ENCODE results near the gene RPL15.
"Not testable (repeated sequence)": the region's sequence is repeated elsewhere in the genome, so short reads cannot be mapped to it uniquely, and the experiment has no call there.

RPL15 gene

DNA sequence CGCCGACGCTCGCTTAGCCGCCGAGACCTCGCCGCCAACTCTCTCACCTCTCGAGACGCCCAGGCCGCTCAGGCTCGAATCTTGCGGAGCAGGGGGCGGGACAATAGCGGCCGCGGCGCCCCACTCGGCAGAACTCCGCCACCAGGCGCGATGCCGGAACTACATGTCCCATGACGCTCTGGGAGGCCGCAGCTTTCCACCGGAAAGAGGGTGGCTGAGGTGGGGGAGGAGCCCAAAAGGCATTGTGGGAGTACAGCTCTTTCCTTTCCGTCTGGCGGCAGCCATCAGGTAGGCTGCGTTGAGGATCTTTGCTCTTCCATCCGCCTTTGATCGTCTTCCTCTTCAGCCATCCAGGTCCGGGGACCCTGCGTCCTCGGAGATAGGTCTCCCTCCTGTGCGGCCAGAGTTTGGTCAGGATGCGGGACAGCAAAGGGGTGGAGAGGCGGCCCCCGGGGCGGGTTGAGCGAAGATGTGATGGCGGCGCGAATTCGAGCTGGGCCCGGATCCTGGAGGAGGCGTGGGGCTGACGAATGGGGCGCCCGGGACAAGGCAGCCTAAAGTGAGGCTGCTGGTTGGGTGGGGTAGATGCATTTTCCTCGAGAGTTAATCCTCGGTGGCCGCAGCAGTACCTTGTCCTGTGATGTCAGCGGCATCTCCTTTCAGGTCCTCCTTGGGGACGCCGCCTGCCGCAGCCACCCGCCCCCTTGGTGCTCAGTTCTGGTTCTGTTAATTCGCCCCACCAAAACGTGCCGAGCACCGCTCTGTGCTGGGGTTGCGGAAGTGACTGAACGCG is at the start of gene RPL15, which contains the start of gene NKIRAS1:
TSS of gene RPL15 (plus strand) at position 247 of the 793 bp plus-strand sequence. CDS start 728 bp downstream, outside the sequence.
TSS of gene NKIRAS1 (minus strand) at position 105 of the 793 bp plus-strand sequence. CDS start 6,086 bp downstream, outside the sequence.
- peak; percentile 91 to 95 for DNase-seq (ENCODE audit: low read depth in 2 of 2)

DNA sequence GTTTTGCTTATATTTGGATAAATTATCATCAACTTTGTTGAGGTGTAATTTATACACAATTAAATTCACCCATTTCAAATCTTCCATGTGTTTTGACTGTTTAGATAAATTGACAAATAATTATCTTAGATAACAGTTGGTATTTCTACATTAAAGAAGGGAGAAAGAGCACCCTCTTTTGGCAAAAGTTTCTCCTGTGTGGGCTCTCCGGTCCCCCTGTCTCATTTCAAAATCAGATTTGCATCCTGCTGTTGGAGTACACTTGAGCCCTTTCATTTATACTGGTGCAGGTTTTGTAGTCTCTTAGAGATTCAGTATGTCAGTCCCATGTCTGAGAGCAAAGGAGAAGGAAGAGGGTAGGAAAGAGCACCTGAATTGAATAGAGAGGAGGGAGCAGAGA is 49.5 kb upstream of the RPL15 start:
- DNase-seq (ENCODE audit: low read depth in 2 of 2) = no peak

DNA sequence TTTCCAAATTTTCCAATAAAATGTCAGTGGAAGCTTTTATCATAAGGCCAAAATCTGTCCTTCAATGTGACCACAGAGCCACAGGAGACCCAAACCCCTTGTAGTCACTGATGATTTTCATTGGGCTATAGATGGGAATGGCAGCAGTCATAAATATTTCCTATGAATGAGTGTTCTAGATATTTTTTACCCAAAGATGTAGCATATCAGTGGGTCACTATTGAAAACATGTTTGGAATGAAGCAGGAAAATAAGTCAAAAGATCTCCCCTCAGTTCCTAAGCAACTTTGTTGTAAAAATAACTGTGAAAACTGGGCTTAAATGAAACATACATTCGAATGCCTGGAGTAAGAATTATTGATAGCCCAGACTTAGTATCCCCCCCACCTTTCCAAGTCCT is 49.1 kb upstream of the RPL15 start:
- no peak for DNase-seq (ENCODE audit: low read depth in 2 of 2)

DNA sequence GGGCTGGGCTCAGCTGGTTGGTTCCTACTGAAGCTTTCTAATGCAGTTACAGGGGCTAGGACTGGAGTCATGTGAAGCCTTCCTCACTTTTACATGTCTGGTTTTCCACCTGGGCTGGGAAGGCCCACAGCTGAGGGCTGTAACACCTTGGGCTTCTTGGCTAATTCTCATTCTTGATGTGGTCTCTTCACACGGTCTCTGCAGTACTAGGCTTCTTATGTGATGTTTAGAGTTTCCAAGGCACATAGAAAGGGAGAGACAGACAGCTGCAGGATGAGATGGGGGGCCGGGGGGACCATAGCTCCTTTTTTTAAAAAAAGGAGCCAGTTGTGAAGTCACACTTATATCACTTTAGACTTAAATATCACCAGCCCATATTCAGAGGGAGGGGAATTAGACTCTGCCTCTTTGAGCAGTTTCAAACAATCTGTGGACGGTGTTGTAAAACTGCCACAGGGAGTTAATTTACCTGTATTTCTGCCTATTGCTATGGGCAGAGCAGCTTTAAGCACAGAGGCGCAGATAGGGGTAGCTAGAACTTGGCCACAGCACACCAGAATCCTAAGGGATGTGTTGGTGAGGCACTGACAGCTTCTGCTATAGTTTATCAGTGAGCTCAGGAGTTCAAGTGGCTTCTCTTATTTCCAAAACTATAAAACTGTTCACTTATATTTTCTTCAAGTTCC is 46.8 kb upstream of the RPL15 start:
- no peak for DNase-seq (ENCODE audit: low read depth in 2 of 2)

DNA sequence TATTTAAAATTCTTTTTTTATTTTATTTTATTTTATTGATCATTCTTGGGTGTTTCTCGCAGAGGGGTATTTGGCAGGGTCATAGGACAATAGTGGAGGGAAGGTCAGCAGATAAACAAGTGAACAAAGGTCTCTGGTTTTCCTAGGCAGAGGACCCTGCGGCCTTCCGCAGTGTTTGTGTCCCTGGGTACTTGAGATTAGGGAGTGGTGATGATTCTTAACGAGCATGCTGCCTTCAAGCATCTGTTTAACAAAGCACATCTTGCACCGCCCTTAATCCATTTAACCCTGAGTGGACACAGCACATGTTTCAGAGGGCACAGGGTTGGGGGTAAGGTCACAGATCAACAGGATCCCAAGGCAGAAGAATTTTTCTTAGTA is 46.3 kb upstream of the RPL15 start:
- DNase-seq (ENCODE audit: low read depth in 2 of 2) = not testable (repeated sequence)

DNA sequence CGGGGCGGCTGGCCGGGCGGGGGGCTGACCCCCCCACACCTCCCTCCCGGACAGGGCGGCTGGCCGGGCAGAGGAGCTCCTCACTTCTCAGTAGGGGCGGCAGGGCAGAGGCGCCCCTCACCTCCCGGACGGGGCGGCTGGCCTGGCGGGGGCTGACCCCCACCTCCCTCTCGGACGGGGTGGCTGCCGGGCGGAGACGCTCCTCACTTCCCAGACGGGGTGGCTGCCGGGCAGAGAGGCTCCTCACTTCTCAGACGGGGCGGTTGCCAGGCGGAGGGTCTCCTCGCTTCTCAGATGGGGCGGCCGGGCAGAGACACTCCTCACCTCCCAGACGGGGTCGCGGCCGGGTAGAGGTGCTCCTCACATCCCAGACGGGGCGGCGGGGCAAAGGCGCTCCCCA is 45.6 kb upstream of the RPL15 start:
- DNase-seq (ENCODE audit: low read depth in 2 of 2) = not testable (repeated sequence)

DNA sequence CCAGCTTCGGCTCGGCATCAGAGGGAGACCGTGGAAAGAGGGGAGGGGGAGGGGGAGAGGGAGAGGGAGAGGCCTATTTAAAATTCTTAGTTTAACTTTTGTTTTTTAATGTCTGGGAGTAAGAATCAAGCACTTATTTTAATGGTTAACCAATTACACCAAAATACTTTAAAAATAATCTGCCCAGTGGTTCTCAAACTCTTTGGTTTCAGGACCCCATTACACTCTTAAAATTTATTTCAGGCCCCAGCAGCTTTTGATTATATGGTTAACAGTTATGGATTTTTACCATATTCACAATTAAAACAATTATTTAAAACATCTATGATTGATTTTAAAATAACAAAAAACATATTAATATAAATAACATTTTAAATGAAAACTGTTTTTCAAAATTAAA is 44.6 kb upstream of the RPL15 start:
- DNase-seq (ENCODE audit: low read depth in 2 of 2) = no peak

DNA sequence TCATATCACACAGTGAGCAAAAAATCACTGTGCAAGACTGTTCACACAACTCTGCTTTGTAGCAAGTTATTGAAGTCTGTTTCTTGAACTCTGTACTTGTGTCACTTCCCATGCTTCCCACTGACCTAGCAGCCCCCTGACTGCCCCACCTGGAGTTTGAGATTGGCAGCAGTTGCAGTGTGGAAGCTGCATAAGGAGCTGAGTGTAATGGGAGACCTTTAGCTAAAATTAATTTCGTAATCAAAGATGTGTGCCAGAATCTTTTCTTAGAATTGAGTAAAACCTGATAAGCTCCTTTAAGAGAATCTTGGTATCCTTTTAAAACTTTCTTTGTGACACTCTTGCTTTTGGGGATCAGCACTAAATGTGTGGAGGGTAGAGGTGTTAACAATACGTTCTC is 43.0 kb upstream of the RPL15 start:
- DNase-seq (ENCODE audit: low read depth in 2 of 2) = no peak

DNA sequence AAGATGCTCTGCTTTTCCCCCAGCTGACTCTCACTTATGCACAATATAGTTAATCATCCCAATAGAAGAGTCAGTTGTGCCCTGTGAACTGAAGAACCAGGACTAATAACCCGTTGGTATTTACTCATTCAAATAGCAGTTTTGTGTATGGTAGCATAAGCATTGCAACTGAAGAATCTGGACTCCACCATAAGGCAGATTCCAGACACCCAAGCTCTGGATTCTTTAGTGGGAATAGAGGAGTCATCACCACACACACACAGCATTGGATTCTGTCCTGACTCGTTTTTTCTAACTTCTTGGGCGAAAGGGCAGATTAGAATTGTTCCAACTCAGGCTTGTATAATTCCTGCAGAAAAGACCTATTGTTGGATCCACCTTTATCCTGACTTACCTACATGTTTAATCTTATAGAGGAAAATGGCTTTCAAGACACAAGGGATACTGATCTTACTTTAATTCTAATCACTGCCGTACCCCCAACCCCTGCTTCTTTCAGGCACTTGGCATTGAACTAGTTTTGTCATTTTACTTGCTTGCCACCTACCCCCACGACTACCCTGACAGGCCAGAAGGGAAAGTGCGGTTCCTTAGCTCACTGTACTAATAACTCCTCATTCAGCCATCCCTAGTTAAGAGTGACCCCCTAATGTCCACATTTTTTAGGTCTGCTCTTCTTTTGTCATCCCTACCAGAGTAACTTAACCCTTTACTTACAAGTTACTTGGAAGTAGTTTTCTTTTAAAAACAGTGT is 42.4 kb upstream of the RPL15 start:
- no peak for DNase-seq (ENCODE audit: low read depth in 2 of 2)

DNA sequence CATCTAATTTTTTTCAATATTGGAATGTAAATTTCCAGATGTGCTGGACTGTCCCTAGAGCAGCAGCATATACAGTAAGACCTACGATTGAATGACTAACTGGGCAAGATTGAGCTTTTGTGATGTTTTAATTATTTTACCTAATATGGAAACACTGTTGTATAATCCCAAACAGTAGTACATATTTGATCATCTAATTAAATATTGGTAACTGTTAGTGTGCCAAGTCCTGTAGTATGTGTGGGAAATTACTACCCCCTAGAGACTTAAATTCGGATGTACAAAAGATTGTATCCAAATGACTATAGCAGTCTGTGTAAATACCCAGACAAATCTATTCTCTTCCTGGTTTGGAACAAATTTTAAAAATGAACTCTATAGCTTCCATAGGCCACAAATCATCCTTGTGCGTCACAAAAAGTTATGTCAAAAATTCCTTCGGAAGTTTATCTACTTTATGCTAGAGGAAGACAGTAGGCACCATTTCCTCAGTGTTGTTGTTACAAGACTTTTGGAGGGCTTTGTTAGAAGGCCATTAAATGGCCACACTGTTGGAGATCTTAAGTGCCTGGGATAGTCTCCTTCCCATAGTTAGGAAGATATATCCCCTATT is 41.7 kb upstream of the RPL15 start:
- DNase-seq (ENCODE audit: low read depth in 2 of 2) = no peak

DNA sequence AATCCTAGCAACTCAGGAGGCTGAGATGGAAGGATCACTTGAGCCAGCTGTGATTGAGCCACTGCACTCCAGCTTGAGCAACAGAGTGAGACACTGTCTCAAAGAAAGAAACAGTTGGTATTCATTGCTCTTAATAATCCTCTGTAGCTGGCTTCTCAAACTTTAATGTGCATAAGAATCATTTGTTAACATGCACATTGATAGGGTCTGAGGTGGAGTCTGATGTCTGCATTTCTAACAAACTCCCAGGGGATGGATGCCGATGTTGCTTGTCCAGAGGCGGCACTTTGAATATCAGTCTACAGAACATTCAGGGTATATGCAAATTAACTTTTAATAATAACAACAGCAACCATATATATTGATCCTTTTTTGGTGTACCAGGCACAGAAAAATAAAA is 40.0 kb upstream of the RPL15 start:
- DNase-seq (ENCODE audit: low read depth in 2 of 2) = no peak

DNA sequence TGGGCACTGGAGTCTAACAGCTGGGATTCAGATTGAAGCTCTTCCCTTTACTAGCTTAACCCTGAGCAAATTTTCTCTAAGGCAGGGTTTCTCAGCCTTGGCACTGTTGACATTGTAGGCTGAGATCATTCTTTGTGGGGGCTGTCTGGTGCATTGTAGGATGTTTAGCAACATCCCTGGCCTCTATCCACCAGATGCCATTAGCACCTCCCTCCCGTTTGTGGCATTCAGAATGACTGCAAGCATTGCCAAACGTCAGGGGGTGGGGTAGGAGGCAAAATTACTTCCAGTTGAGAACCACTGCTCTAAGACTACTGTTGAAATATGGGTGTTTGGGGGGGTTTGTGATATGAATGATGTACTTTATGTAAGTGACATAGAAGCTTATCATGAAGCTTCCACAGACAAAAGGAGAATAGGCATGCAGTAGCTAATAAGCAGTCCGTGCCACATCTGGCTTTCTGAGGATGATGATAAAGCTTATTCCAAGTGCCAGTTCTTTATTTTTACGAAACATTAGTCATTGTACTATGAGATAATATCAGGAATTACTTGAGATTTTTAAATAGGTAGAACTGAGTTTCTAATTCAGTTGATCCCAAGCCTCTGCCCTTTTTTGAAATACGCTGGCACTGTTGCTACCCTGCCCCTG is 39.5 kb upstream of the RPL15 start:
- no peak for DNase-seq (ENCODE audit: low read depth in 2 of 2)

DNA sequence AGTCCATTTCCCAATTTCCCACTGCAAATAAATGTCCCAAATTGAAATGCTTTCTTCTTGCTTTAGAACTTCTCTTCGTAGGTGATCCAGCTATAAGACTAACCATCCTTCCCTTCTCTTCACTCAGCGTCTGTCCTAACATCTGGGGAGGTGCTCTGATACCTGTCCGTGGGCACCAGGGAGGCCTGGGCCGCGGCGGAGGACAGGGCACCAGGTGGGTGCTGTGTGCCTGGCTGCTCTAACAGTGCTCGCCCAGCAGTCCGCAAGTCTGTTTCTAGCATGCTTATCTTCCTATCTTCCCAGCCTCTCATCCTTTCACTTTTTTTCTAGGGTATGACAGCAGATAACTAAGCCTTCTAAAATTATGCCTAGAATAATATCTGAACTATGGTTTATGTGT is 37.4 kb upstream of the RPL15 start:
- DNase-seq (ENCODE audit: low read depth in 2 of 2) = no peak

DNA sequence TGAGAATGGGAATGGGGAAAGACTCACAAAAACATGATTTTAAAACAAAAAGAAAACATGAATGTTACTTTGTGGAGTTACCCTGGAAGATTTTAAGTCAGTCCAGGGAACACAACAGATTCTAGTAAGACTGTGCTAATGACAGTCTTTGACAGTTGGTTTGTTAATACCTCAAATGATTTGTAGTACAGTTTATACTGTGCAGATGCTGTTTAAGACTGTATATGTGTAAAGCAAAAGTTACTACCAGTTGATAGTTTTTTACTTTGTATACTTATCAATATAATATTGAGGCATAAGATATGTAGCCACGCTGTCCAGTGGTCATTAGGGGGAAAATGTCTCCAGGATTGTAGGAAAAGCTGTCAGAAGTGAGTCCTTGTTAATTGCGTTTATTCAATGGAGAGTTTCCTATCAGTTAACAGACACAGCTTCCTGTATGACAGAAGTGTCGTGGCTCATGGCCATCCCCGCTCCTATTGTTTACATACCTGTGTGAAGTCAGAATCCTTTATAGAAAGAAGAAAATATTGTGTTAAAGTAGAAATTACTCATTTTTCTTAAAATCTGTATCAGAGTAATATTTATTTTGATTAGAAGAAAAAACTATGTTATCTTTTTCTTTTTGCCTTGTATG is 36.1 kb upstream of the RPL15 start:
- DNase-seq (ENCODE audit: low read depth in 2 of 2) = no peak

DNA sequence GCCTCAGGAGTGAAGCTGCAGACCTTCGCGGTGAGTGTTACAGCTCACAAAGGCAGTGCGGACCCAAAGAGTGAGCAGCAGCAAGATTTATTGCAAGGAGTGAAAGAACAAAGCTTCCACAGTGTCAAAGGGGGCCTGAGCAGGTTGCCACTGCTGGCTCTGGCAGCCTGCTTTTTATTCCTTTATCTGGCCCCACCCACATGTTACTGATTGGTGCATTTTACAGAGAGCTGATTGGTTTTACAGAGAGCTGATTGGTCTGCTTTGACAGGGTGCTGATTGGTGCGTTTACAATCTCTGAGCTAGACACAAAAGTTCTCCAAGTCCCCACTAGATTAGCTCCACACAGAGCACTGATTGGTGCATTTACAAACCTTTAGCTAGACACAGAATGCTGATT is 34.9 kb upstream of the RPL15 start:
- not testable (repeated sequence) for DNase-seq (ENCODE audit: low read depth in 2 of 2)

DNA sequence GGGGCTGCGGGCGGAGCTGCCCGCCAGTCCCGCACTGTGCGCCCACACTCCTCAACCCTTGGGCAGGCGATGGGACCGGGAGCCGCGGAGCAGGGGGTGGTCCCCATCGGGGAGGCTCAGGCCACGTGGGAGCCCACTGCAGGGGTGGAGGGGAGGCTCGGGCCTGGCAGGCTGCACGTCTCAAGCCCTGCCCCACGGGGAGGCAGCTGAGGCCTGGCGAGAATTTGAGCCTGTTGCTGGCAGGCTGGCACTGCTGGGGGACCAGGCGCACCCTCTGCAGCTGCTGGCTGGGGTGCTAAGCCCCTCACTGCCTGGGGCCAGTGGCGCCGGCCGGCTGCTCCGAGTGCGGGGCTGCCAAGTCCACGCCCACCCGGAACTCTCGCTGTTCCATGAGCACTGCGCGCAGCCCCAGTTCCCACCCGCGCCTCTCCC is 34.4 kb upstream of the RPL15 start:
- no peak for DNase-seq (ENCODE audit: low read depth in 2 of 2)

DNA sequence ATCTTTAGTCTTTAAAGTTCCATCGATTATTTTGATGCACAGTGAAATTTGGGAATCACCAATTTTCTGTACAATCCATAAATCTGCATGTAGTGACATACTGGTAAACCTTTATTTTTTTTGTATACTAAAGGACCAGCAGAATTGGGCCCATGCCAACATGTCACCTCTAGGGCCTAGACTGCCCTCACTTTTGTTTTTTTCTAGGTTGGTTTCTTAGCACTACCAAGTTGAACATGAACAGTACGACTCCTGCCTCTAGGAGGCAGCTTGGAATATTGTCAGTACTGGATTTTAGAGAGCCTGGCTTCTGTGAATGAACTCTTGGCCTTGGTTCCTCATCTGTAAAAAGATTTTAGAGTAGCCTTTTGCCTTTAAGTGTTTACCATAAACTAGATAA is 32.5 kb upstream of the RPL15 start:
- DNase-seq (ENCODE audit: low read depth in 2 of 2) = no peak

DNA sequence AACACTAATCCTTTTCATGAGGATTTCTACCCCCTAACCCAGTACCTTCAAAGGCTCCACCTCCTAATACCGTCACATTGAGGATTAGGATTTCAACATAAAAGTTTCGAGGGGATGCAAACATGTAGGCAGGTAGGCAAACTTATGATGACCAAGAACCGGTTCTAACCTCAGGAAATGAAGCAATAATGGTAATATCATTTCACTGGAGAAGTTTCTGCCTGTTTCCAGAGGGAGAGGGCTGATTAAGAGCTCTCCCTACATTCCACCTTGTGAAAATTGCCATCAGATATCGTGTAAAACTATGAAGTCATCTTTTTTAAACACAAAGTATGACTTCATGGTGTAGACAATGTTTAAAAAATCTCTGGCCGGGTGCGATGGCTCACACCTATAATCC is 31.7 kb upstream of the RPL15 start:
- DNase-seq (ENCODE audit: low read depth in 2 of 2) = no peak

DNA sequence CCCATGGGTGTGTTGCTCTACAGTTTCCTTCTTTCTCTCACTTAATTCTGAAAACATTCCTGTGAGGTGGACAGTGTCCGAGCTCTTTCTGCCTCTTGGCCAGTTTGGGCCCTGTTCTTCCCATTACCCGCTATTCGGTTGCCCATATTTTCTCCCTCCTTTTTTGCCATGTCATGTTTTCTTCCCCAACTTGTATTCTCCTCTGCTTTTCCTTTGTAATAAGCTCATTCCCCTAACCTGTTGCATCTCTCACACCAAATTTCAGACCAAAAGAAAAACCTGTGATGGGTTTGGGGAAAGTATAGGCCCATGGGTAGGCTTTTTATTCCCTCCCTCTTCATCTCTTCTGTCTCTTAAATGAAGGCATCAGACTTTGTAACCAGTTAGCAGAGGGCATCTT is 30.6 kb upstream of the RPL15 start:
- no peak for DNase-seq (ENCODE audit: low read depth in 2 of 2)

DNA sequence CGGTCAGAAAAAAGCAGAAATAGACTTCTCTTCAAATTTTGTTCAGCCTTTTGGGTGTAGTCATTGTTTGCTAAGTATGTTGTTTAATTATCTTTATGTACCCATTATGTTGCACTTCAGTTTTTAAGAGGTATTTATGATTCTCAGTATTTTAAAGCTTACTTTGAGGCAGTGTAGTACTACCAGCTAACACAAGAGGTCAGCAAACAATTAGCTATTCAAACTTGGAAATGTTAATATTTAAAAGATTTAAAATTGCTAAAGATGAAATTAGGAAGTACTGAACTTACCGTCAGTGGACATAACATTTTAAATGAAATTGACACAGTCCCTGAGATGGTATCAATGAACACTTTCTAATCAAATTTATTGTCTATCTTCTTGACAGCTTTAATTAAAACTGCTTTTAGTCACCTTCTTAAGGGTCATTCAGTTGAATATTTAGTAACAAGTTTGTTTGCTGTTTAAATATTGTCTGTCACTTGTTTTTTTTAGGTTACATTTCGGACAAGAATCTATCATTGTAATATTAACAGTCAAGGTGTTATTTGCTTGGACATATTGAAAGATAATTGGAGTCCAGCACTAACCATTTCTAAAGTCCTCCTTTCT is 28.2 kb upstream of the RPL15 start:
- DNase-seq (ENCODE audit: low read depth in 2 of 2) = peak in 1 of 2 donors; percentile 10

DNA sequence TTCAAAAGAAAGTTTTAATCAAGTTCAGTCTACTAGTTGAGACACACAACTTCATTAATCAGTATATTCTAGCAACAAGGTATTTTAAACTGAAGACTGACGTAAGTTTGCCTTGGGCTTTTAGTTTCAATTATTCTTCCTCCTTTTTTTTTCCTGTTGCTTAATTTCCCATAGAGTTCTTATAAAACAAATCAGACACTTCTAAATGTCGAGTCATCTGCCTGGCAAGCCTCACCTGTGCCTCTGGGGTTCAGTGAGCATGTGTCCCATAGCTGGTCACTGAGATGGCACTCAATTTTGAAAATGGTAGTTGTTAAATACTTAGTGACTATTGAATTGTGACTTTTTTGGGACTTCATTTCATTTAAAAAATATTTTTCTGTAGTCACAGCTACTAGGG is 27.5 kb upstream of the RPL15 start:
- no peak for DNase-seq (ENCODE audit: low read depth in 2 of 2)

Data from activated CD4-positive, alpha-beta T cell treated with anti-CD3 and anti-CD28 coated beads for 24 hours (primary cell).